ENCODE data around the gene MATCAP1. TPM values are rescaled to one million over a fixed set of nuclear protein-coding genes. Genes with fewer than 3 reads are reported as not detected.

Gene MATCAP1
- total RNA-seq, 1 experiment from 2014 or later: 40.8 TPM

GRCh38 chr16:67183284-67183626 lies 508 bp downstream of the MATCAP1 start:
- Mint-ChIP-seq H3K4me1 (peaks cover 23% of the 10 kb centered on the region), H3K9me3 (no peaks in the 10 kb centered on the region), H3K27ac (no peak overlapping the region), H3K4me3 (no peak overlapping the region), H3K27me3 (ENCODE audit: low read depth) (peaks cover 34% of the 10 kb centered on the region), H3K36me3 (no peaks in the 10 kb centered on the region)
- ChIA-PET CTCF (interaction anchor here (1.4 to 4.4 kb wide), 4 partner anchors 9 to 230 kb away, joined by 4 to 49 read pairs (median 20); partner anchors contain the start of gene NOL3), POLR2A (no interaction called here)
- DNase-seq (ENCODE audit: low spot score): no peak
- ATAC-seq: no peak
- peak; percentile 6; the same call in 1 of the 2 replicates for TF ChIP-seq ZNF232 (CRISPR knock-in tag; IDR thresholded peaks at IDR 0.05)
- TF ChIP-seq GABPB1 (CRISPR knock-in tag; IDR thresholded peaks at IDR 0.05): no peak
- TF ChIP-seq PRRX2 (CRISPR knock-in tag; IDR thresholded peaks at IDR 0.05): no peak

GRCh38 chr16:67182288-67182687 lies 1.5 kb downstream of the MATCAP1 start:
- peaks cover 40% of the 10 kb centered on the region for H3K27me3 Mint-ChIP-seq (ENCODE audit: low read depth)
- H3K9me3 Mint-ChIP-seq: no peaks in the 10 kb centered on the region
- no peak for TF ChIP-seq FOXP4 (CRISPR knock-in tag; IDR thresholded peaks at IDR 0.05)
- no peak for TF ChIP-seq AR (CRISPR knock-in tag; IDR thresholded peaks at IDR 0.05)
- TF ChIP-seq CDX4 (CRISPR knock-in tag; IDR thresholded peaks at IDR 0.05; ENCODE audit: borderline replicate concordance): no peak
- no peak for TF ChIP-seq SMAD3 (CRISPR knock-in tag; IDR thresholded peaks at IDR 0.05; ENCODE audit: borderline replicate concordance)
- no peak for TF ChIP-seq MAX (CRISPR knock-in tag; IDR thresholded peaks at IDR 0.05)
- no peak for TF ChIP-seq GRHL2 (CRISPR knock-in tag; IDR thresholded peaks at IDR 0.05; ENCODE audit: insufficient replicate concordance, severe bottlenecking)
- TF ChIP-seq HMGXB4 (CRISPR knock-in tag; IDR thresholded peaks at IDR 0.05): no peak
- no peak for TF ChIP-seq ARID4B (CRISPR knock-in tag; IDR thresholded peaks at IDR 0.05; ENCODE audit: borderline replicate concordance)
- TF ChIP-seq EMX1 (CRISPR knock-in tag; IDR thresholded peaks at IDR 0.05): no peak
- TF ChIP-seq NFYB (CRISPR knock-in tag; conservative IDR thresholded peaks at IDR 0.05; ENCODE audit: low read depth): no peak
- no peak for TF ChIP-seq TEAD4 (CRISPR knock-in tag; IDR thresholded peaks at IDR 0.05)
- TF ChIP-seq ZNF671 (CRISPR knock-in tag; IDR thresholded peaks at IDR 0.05): no peak
- no peak for TF ChIP-seq USF2 (CRISPR knock-in tag; IDR thresholded peaks at IDR 0.05)
- no peak for TF ChIP-seq HMGA2 (CRISPR knock-in tag; IDR thresholded peaks at IDR 0.05)
- TF ChIP-seq CBFB (CRISPR knock-in tag; IDR thresholded peaks at IDR 0.05; ENCODE audit: low read depth): no peak
- TF ChIP-seq IRF1 (CRISPR knock-in tag; IDR thresholded peaks at IDR 0.05): no peak
- no peak for TF ChIP-seq ZNF121 (CRISPR knock-in tag; IDR thresholded peaks at IDR 0.05)
- H3K4me1 Mint-ChIP-seq: peaks cover 29% of the 10 kb centered on the region
- ChIA-PET POLR2A (interaction anchor here (0.7 kb wide), 1 partner anchor 65 kb away, joined by 3 read pairs; the partner anchor contains the start of gene FHOD1), CTCF (interaction anchor here (1.5 to 4.4 kb wide), 2 partner anchors 12 to 28 kb away, joined by 9 to 49 read pairs; partner anchors contain the start of gene NOL3)
- no peak for DNase-seq (ENCODE audit: low spot score)
- no peak for ATAC-seq
- no peak overlapping the region for H3K27ac Mint-ChIP-seq
- no peak overlapping the region for H3K4me3 Mint-ChIP-seq
- peaks cover 3% of the 10 kb centered on the region; the same call in 1 of the 2 replicates for H3K36me3 Mint-ChIP-seq

All from WTC11 (cell line).